ENCODE measurements around the gene CACNA1C. TPM values are rescaled to one million over a fixed set of nuclear protein-coding genes. Genes with fewer than 3 reads are reported as not detected.
"Not testable (repeated sequence)": the region's sequence is repeated elsewhere in the genome, so short reads cannot be mapped to it uniquely, and the experiment has no call there.

The CACNA1C gene
- total RNA-seq, 2 donors from 2014 or later = 8.1 to 18.2 TPM

- DNase-seq (ENCODE audit: low spot score) = no peak
- intact Hi-C loops (cut with DNase I) = no loop called here
- Histone ChIP-seq H3K36me3 (no peaks in the 10 kb centered on the region), H3K27me3 (replicated peaks; ENCODE audit: insufficient read depth) (no peaks in the 10 kb centered on the region), H3K4me3 (no peak overlapping the region), H3K9me3 (no peaks in the 10 kb centered on the region), H3K27ac (no peak overlapping the region), H3K4me1 (replicated peaks) (no peaks in the 10 kb centered on the region)
- WGBS = 61% methylated on average over 12 of the region's 12 CpGs
- TF ChIP-seq, protein P1, sequence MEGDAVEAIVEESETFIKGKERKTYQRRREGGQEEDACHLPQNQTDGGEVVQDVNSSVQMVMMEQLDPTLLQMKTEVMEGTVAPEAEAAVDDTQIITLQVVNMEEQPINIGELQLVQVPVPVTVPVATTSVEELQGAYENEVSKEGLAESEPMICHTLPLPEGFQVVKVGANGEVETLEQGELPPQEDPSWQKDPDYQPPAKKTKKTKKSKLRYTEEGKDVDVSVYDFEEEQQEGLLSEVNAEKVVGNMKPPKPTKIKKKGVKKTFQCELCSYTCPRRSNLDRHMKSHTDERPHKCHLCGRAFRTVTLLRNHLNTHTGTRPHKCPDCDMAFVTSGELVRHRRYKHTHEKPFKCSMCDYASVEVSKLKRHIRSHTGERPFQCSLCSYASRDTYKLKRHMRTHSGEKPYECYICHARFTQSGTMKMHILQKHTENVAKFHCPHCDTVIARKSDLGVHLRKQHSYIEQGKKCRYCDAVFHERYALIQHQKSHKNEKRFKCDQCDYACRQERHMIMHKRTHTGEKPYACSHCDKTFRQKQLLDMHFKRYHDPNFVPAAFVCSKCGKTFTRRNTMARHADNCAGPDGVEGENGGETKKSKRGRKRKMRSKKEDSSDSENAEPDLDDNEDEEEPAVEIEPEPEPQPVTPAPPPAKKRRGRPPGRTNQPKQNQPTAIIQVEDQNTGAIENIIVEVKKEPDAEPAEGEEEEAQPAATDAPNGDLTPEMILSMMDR (IDR thresholded peaks at IDR 0.05) = no peak
- TF ChIP-seq POLR2A (IDR thresholded peaks at IDR 0.05) (no peak), POLR2AphosphoS5 (IDR thresholded peaks at IDR 0.05) (no peak)
Measured at GRCh38 chr12:2683283-2684025, 630.7 kb downstream of the CACNA1C start.

DNA sequence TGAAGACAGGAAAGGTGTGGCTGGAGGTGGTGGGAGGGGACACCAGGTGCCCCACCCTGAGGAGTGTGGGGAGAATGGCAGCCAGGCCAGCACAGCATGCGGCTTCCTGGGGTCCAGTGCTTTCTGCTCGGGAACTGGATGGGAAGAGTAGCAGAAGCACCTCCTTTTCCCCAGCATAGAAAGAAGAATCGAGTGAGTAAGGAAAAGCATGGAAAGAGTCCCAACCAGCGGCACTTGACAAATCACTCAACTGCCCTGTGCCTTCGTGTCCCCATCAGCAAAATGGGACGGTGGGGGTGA, 631.2 kb downstream of the CACNA1C start:
- WGBS = 77% methylated on average over 6 of the region's 6 CpGs

GRCh38 chr12:2685620-2686279, 633.0 kb downstream of the CACNA1C start:
- H3K9me3 ChIP-seq; H3K36me3 ChIP-seq; intact Hi-C loops (cut with DNase I); H3K27ac ChIP-seq; H3K4me1 ChIP-seq (replicated peaks); H3K27me3 ChIP-seq (replicated peaks; ENCODE audit: insufficient read depth); DNase-seq (ENCODE audit: low spot score); H3K4me3 ChIP-seq: not testable (repeated sequence)
- WGBS = 82% methylated on average over 20 of the region's 20 CpGs

More for the DNA sequence above, 631.2 kb downstream of the CACNA1C start:
- H3K27me3 ChIP-seq (replicated peaks; ENCODE audit: insufficient read depth); intact Hi-C loops (cut with DNase I); H3K4me1 ChIP-seq (replicated peaks); H3K36me3 ChIP-seq; H3K27ac ChIP-seq; H3K9me3 ChIP-seq; DNase-seq (ENCODE audit: low spot score); H3K4me3 ChIP-seq: not testable (repeated sequence)

GRCh38 chr12:2686280-2686646, 633.5 kb downstream of the CACNA1C start:
- H3K27me3 ChIP-seq (replicated peaks; ENCODE audit: insufficient read depth) = no peaks in the 10 kb centered on the region
- intact Hi-C loops (cut with DNase I) = no loop called here
- H3K4me3 ChIP-seq = no peak overlapping the region
- H3K9me3 ChIP-seq = no peaks in the 10 kb centered on the region
- no peak for DNase-seq (ENCODE audit: low spot score)
- TF ChIP-seq POLR2A (IDR thresholded peaks at IDR 0.05) (no peak), POLR2AphosphoS5 (IDR thresholded peaks at IDR 0.05) (no peak)
- TF ChIP-seq, protein P1 (IDR thresholded peaks at IDR 0.05) = no peak
- H3K27ac ChIP-seq = no peak overlapping the region
- 85% methylated on average over 3 of the region's 5 CpGs for WGBS
- H3K36me3 ChIP-seq = no peaks in the 10 kb centered on the region
- H3K4me1 ChIP-seq (replicated peaks) = no peaks in the 10 kb centered on the region

DNA sequence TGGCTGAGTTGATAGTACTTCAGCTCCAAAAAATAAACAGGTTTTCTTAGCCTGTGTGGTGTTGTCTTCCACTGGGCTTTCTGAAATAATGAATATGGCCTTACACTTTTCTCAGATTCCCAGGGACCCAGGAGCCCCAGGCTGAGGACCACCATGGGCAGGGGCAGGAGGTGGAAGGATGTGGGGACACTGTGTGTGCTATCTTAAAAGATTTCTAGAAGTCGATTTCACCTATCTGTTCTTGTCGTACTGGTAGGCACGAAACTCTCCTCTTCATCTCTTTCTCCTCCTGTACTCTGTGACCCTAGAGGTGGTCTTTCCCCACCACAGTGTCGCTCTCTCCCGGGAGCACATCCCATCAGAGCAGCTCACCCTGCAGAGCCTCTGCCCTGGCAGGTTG, 634.3 kb downstream of the CACNA1C start:
- no peaks in the 10 kb centered on the region for H3K4me1 ChIP-seq (replicated peaks)
- H3K9me3 ChIP-seq = no peaks in the 10 kb centered on the region
- no peak overlapping the region for H3K4me3 ChIP-seq
- intact Hi-C loops (cut with DNase I) = no loop called here
- H3K27ac ChIP-seq = no peak overlapping the region
- 98% methylated on average over 5 of the region's 5 CpGs for WGBS
- TF ChIP-seq, protein P1 (IDR thresholded peaks at IDR 0.05) = no peak
- TF ChIP-seq POLR2A (IDR thresholded peaks at IDR 0.05) (no peak), POLR2AphosphoS5 (IDR thresholded peaks at IDR 0.05) (no peak)
- no peak for DNase-seq (ENCODE audit: low spot score)
- H3K36me3 ChIP-seq = no peaks in the 10 kb centered on the region
- no peaks in the 10 kb centered on the region for H3K27me3 ChIP-seq (replicated peaks; ENCODE audit: insufficient read depth)

DNA sequence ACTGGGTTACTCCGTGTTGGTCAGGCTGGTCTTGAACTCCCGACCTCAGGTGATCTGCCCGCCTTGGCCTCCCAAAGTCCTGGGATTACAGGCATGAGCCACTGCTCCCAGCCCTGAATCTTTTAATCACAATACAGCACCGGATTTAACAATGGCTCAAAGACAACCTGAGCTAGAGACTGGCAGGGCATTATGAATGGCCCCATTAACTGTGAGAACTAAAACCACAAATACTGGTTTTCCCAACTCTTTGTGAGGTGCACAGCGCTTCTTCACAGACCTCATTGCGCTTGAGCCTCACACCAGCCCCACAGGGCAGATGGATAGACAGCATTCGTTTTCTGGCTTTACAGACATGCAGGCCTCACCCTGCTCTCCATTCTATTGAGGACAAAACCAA, 634.9 kb downstream of the CACNA1C start:
- no peaks in the 10 kb centered on the region for H3K36me3 ChIP-seq
- no peak for DNase-seq (ENCODE audit: low spot score)
- 77% methylated on average over 7 of the region's 7 CpGs for WGBS

More for the DNA sequence above, 634.9 kb downstream of the CACNA1C start:
- no peaks in the 10 kb centered on the region for H3K9me3 ChIP-seq
- no peaks in the 10 kb centered on the region for H3K4me1 ChIP-seq (replicated peaks)
- TF ChIP-seq POLR2A (IDR thresholded peaks at IDR 0.05) (no peak), POLR2AphosphoS5 (IDR thresholded peaks at IDR 0.05) (no peak)
- TF ChIP-seq, protein P1 (IDR thresholded peaks at IDR 0.05) = no peak
- H3K27ac ChIP-seq = no peak overlapping the region
- intact Hi-C loops (cut with DNase I) = no loop called here
- no peak overlapping the region for H3K4me3 ChIP-seq
- no peaks in the 10 kb centered on the region for H3K27me3 ChIP-seq (replicated peaks; ENCODE audit: insufficient read depth)
